Vagina (tissue), 2 donors: ENCODE results near the gene PRUNE2. TPM values are rescaled to one million over a fixed set of nuclear protein-coding genes. Genes with fewer than 3 reads are reported as not detected.
"Not testable (repeated sequence)": the region's sequence is repeated elsewhere in the genome, so short reads cannot be mapped to it uniquely, and the experiment has no call there.

Experiments used
- DNase-seq, 2 donors: peaks; one replicate each; pipeline ENCODE4 v3.0.0-alpha.2; 2017; ENCODE audit errors: extremely low spot score in 2 of 2
- H3K27ac ChIP-seq: fragments of 200-600 bp; sonication (generic); one replicate; pipeline ENCODE4 v1.5.1; 2019
- H3K27me3 ChIP-seq: fragments of 200-600 bp; sonication (generic); one replicate; pipeline ENCODE4 v1.5.1; 2019
- H3K36me3 ChIP-seq, 2 donors: fragments of 200-600 bp; sonication (generic); one replicate each; pipeline ENCODE4 v1.5.1; 2017 to 2019
- H3K4me1 ChIP-seq: fragments of 200-600 bp; sonication (generic); one replicate; pipeline ENCODE4 v1.5.1; 2019
- H3K4me3 ChIP-seq, 2 donors: fragments of 200-600 bp; sonication (generic); 1 replicate in 1 of 2; 2 replicates in 1 of 2; pipeline ENCODE4 v1.5.1; 2016 to 2019
- H3K9me3 ChIP-seq: fragments of 200-600 bp; sonication (generic); one replicate; pipeline ENCODE4 v1.5.1; 2019
- CTCF ChIP-seq, 3 experiments: fragments of 450-650 bp in 2 of 3; fragments of 200-600 bp in 1 of 3; sonication (generic) in 1 of 3; IDR thresholded peaks; one replicate each; pipeline ENCODE4 v1.5.1; 2017 to 2019; ENCODE audit warnings: antibody characterized with exemption in 3 of 3, mild to moderate bottlenecking in 2 of 3, moderate library complexity in 2 of 3
- POLR2A ChIP-seq, 2 donors: fragments of 450-650 bp; IDR thresholded peaks; one replicate each; pipeline ENCODE4 v1.6.1; 2017; ENCODE audit warnings: antibody characterized with exemption in 2 of 2, mild to moderate bottlenecking in 2 of 2, moderate library complexity in 2 of 2
- POLR2AphosphoS5 ChIP-seq, 2 donors: sonication (generic); formaldehyde crosslinking; IDR thresholded peaks; one replicate each; pipeline ENCODE4 v1.9.0; 2017; ENCODE audit warnings: antibody characterized with exemption in 2 of 2, mild to moderate bottlenecking in 2 of 2, low read depth in 1 of 2; ENCODE audit not compliant: insufficient read depth in 1 of 2
- intact Hi-C: fragments of 100-400 bp; cut with DNase I; formaldehyde crosslinking; loops from one replicate; pipeline ENCODE4 v1.15.1; 2023
- total RNA-seq: library from RNA; depleted of rRNA; stranded (reverse); fragments of >200 nt; gene quantifications from one replicate; pipeline ENCODE4 v1.2.3, GENCODE V29; 2016

Gene PRUNE2
- total RNA-seq, 1 donor from 2014 or later = 75.6 TPM

GRCh38 chr9:76680716-76681425 is 225.0 kb downstream of the PRUNE2 start:
- no peaks in the 10 kb centered on the region for H3K36me3 ChIP-seq
- no peak for DNase-seq
- intact Hi-C loops = no loop called here
- no peaks in the 10 kb centered on the region for H3K4me1 ChIP-seq
- TF ChIP-seq POLR2AphosphoS5 (IDR thresholded peaks at IDR 0.05; ENCODE audit: insufficient read depth in 1 of 2, low read depth in 1 of 2) = no peak
- no peak for TF ChIP-seq CTCF (IDR thresholded peaks at IDR 0.05)
- TF ChIP-seq POLR2A (IDR thresholded peaks at IDR 0.05) = no peak
- H3K9me3 ChIP-seq = no peaks in the 10 kb centered on the region
- H3K27me3 ChIP-seq = no peaks in the 10 kb centered on the region
- H3K4me3 ChIP-seq = no peak overlapping the region
- H3K27ac ChIP-seq = no peak overlapping the region

GRCh38 chr9:76677481-76678055 is 228.3 kb downstream of the PRUNE2 start:
- no peaks in the 10 kb centered on the region for H3K27me3 ChIP-seq
- H3K4me1 ChIP-seq = no peaks in the 10 kb centered on the region
- no peak overlapping the region for H3K4me3 ChIP-seq
- H3K27ac ChIP-seq = no peak overlapping the region
- no peaks in the 10 kb centered on the region for H3K36me3 ChIP-seq
- TF ChIP-seq CTCF (IDR thresholded peaks at IDR 0.05) = no peak
- TF ChIP-seq POLR2AphosphoS5 (IDR thresholded peaks at IDR 0.05; ENCODE audit: insufficient read depth in 1 of 2, low read depth in 1 of 2) = no peak
- no peak for TF ChIP-seq POLR2A (IDR thresholded peaks at IDR 0.05)
- intact Hi-C loops = no loop called here
- DNase-seq = no peak
- H3K9me3 ChIP-seq = no peaks in the 10 kb centered on the region

GRCh38 chr9:76676857-76677256 is 229.1 kb downstream of the PRUNE2 start:
- no peaks in the 10 kb centered on the region for H3K9me3 ChIP-seq

GRCh38 chr9:76667521-76667957 is 238.4 kb downstream of the PRUNE2 start:
- DNase-seq = no peak
- no peak overlapping the region for H3K27ac ChIP-seq
- H3K9me3 ChIP-seq = no peaks in the 10 kb centered on the region
- H3K4me1 ChIP-seq = no peaks in the 10 kb centered on the region
- H3K27me3 ChIP-seq = no peaks in the 10 kb centered on the region
- intact Hi-C loops = loop anchor here (10.0 kb wide), 1 partner anchor 223 kb away; no protein-coding TSS in a partner anchor
- no peak for TF ChIP-seq POLR2AphosphoS5 (IDR thresholded peaks at IDR 0.05; ENCODE audit: insufficient read depth in 1 of 2, low read depth in 1 of 2)
- no peak for TF ChIP-seq CTCF (IDR thresholded peaks at IDR 0.05)
- TF ChIP-seq POLR2A (IDR thresholded peaks at IDR 0.05) = no peak
- no peaks in the 10 kb centered on the region for H3K36me3 ChIP-seq
- H3K4me3 ChIP-seq = no peak overlapping the region

More at GRCh38 chr9:76676857-76677256, 229.1 kb downstream of the PRUNE2 start:
- Histone ChIP-seq H3K36me3 (no peaks in the 10 kb centered on the region), H3K27ac (no peak overlapping the region), H3K27me3 (no peaks in the 10 kb centered on the region), H3K4me1 (no peaks in the 10 kb centered on the region), H3K4me3 (no peak overlapping the region)
- TF ChIP-seq CTCF (IDR thresholded peaks at IDR 0.05) (no peak), POLR2A (IDR thresholded peaks at IDR 0.05) (no peak), POLR2AphosphoS5 (IDR thresholded peaks at IDR 0.05; ENCODE audit: insufficient read depth in 1 of 2, low read depth in 1 of 2) (no peak)
- intact Hi-C loops = no loop called here
- DNase-seq = no peak

- not testable (repeated sequence) for H3K4me3 ChIP-seq, H3K27ac ChIP-seq, DNase-seq, H3K9me3 ChIP-seq, H3K4me1 ChIP-seq, H3K27me3 ChIP-seq, H3K36me3 ChIP-seq
- intact Hi-C loops = loop anchor here (10.0 kb wide), 1 partner anchor 221 kb away; no protein-coding TSS in a partner anchor
Measured at GRCh38 chr9:76665966-76666365, 239.9 kb downstream of the PRUNE2 start.
